ENCODE data around the gene KISS1R.

GRCh38 chr19:932648-933552 is 15.8 kb downstream of the KISS1R start:
- TF ChIP-seq, protein P1, sequence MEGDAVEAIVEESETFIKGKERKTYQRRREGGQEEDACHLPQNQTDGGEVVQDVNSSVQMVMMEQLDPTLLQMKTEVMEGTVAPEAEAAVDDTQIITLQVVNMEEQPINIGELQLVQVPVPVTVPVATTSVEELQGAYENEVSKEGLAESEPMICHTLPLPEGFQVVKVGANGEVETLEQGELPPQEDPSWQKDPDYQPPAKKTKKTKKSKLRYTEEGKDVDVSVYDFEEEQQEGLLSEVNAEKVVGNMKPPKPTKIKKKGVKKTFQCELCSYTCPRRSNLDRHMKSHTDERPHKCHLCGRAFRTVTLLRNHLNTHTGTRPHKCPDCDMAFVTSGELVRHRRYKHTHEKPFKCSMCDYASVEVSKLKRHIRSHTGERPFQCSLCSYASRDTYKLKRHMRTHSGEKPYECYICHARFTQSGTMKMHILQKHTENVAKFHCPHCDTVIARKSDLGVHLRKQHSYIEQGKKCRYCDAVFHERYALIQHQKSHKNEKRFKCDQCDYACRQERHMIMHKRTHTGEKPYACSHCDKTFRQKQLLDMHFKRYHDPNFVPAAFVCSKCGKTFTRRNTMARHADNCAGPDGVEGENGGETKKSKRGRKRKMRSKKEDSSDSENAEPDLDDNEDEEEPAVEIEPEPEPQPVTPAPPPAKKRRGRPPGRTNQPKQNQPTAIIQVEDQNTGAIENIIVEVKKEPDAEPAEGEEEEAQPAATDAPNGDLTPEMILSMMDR (IDR thresholded peaks at IDR 0.05; ENCODE audit: low read depth, low read length, missing input control) = no peak
- no peak for TF ChIP-seq RAD21 (IDR thresholded peaks at IDR 0.05)
- no peak for TF ChIP-seq REST (IDR thresholded peaks at IDR 0.05)
- TF ChIP-seq JUND (IDR thresholded peaks at IDR 0.05) = no peak
- TF ChIP-seq FOXA1 (IDR thresholded peaks at IDR 0.05) = no peak
- TF ChIP-seq ZBTB33 (IDR thresholded peaks at IDR 0.05) = no peak
- no peak for TF ChIP-seq TAF1 (conservative IDR thresholded peaks at IDR 0.05)

Data from liver (tissue), 3 donors.